Activated CD8-positive, alpha-beta T cell treated with anti-CD3 and anti-CD28 coated beads, Interleukin-2, amount 10 ng/mL, durations not matched to agents 7 days and 5 days (primary cell): Measurements from ENCODE around the gene GALNT5. TPM values are rescaled to one million over a fixed set of nuclear protein-coding genes. Genes with fewer than 3 reads are reported as not detected.
"Not testable (repeated sequence)": the region's sequence is repeated elsewhere in the genome, so short reads cannot be mapped to it uniquely, and the experiment has no call there.

Experiments
- ATAC-seq: fragments of 150-1000 bp; cut with Tn5 transposase; one replicate; pipeline ENCODE4 v1.10.0; 2021; ENCODE audit warnings: moderate library complexity
- CTCF ChIA-PET: fragments of 350-600 bp; sonication (Branson Sonifier 250); formaldehyde crosslinking; loops from one replicate; lab custom pipeline; 2021; ENCODE audit warnings: antibody characterized with exemption; lab: Charles Lee
- POLR2A ChIA-PET: fragments of 350-600 bp; sonication (Branson Sonifier 250); formaldehyde crosslinking; loops from one replicate; lab custom pipeline; 2021; ENCODE audit warnings: antibody characterized with exemption; lab: Charles Lee
- DNase-seq: peaks from one replicate; pipeline ENCODE4 v3.0.0-alpha.2; 2020
- H3K27ac Mint-ChIP-seq: one replicate; pipeline ENCODE4 v1.8.0; 2021; ENCODE audit warnings: mild to moderate bottlenecking, mixed read lengths
- H3K27me3 Mint-ChIP-seq: one replicate; pipeline ENCODE4 v1.8.0; 2021; ENCODE audit warnings: low read depth, mixed read lengths
- H3K36me3 Mint-ChIP-seq: one replicate; pipeline ENCODE4 v1.8.0; 2021; ENCODE audit warnings: low read depth, mixed read lengths
- H3K4me1 Mint-ChIP-seq: one replicate; pipeline ENCODE4 v1.8.0; 2021; ENCODE audit warnings: low read depth, mixed read lengths
- H3K4me3 Mint-ChIP-seq: one replicate; pipeline ENCODE4 v1.8.0; 2021; ENCODE audit warnings: mild to moderate bottlenecking, mixed read lengths
- H3K9me3 Mint-ChIP-seq: one replicate; pipeline ENCODE4 v1.8.0; 2022; ENCODE audit warnings: mixed read lengths; ENCODE audit not compliant: insufficient read depth
- total RNA-seq, 2 experiments: library from RNA; stranded (reverse); gene quantifications; one replicate each; pipeline ENCODE4 v1.2.3, GENCODE V29; 2021

The GALNT5 gene
- total RNA-seq, 2 experiments from 2014 or later = not detected

- ChIA-PET CTCF (interaction anchor here (0.6 kb wide), 1 partner anchor 39 kb away, joined by 3 read pairs; no protein-coding TSS in a partner anchor), POLR2A (no interaction called here)
- Mint-ChIP-seq H3K9me3 (no peaks in the 10 kb centered on the region), H3K27ac (no peak overlapping the region), H3K36me3 (no peaks in the 10 kb centered on the region), H3K27me3 (peaks cover 6% of the 10 kb centered on the region), H3K4me1 (peaks cover 10% of the 10 kb centered on the region), H3K4me3 (no peak overlapping the region)
- ATAC-seq (no peak), DNase-seq (no peak)
These were observed 8.3 kb downstream of the GALNT5 start for GRCh38 chr2:157265825-157266224.

GRCh38 chr2:157267476-157267875 lies 10.0 kb downstream of the GALNT5 start:
- H3K4me3 Mint-ChIP-seq = no peak overlapping the region
- H3K27me3 Mint-ChIP-seq = peaks cover 6% of the 10 kb centered on the region
- DNase-seq = no peak
- ChIA-PET POLR2A (no interaction called here), CTCF (no interaction called here)
- no peak overlapping the region for H3K27ac Mint-ChIP-seq
- no peaks in the 10 kb centered on the region for H3K4me1 Mint-ChIP-seq
- no peaks in the 10 kb centered on the region for H3K36me3 Mint-ChIP-seq
- H3K9me3 Mint-ChIP-seq = no peaks in the 10 kb centered on the region
- ATAC-seq = no peak

GRCh38 chr2:157269060-157269459 lies 11.6 kb downstream of the GALNT5 start:
- DNase-seq (no peak), ATAC-seq (no peak)
- Mint-ChIP-seq H3K9me3 (no peaks in the 10 kb centered on the region), H3K27me3 (peaks cover 6% of the 10 kb centered on the region), H3K4me1 (no peaks in the 10 kb centered on the region), H3K27ac (no peak overlapping the region), H3K4me3 (no peak overlapping the region), H3K36me3 (no peaks in the 10 kb centered on the region)
- ChIA-PET CTCF (no interaction called here), POLR2A (interaction anchor here (0.6 kb wide), 1 partner anchor 39 kb away, joined by 4 read pairs; no protein-coding TSS in a partner anchor)

GRCh38 chr2:157269922-157270321 lies 12.4 kb downstream of the GALNT5 start:
- no peaks in the 10 kb centered on the region for H3K36me3 Mint-ChIP-seq
- H3K9me3 Mint-ChIP-seq = no peaks in the 10 kb centered on the region
- POLR2A ChIA-PET = no interaction called here
- no peak overlapping the region for H3K4me3 Mint-ChIP-seq
- CTCF ChIA-PET = no interaction called here
- no peaks in the 10 kb centered on the region for H3K4me1 Mint-ChIP-seq
- no peak for ATAC-seq
- DNase-seq = no peak
- peaks cover 6% of the 10 kb centered on the region for H3K27me3 Mint-ChIP-seq
- no peak overlapping the region for H3K27ac Mint-ChIP-seq

- ATAC-seq = no peak
- no peak for DNase-seq
- Mint-ChIP-seq H3K27me3 (peaks cover 6% of the 10 kb centered on the region), H3K9me3 (no peaks in the 10 kb centered on the region), H3K36me3 (no peaks in the 10 kb centered on the region), H3K4me3 (no peak overlapping the region), H3K27ac (no peak overlapping the region), H3K4me1 (no peaks in the 10 kb centered on the region)
- ChIA-PET POLR2A (no interaction called here), CTCF (interaction anchor here (0.6 kb wide), 1 partner anchor 1046 kb away, joined by 3 read pairs; no protein-coding TSS in a partner anchor)
These were observed 14.2 kb downstream of the GALNT5 start for GRCh38 chr2:157271590-157272203.

GRCh38 chr2:157279311-157279710 lies 21.8 kb downstream of the GALNT5 start:
- H3K4me1 Mint-ChIP-seq, POLR2A ChIA-PET, H3K27ac Mint-ChIP-seq, H3K4me3 Mint-ChIP-seq, H3K9me3 Mint-ChIP-seq, DNase-seq, H3K36me3 Mint-ChIP-seq, ATAC-seq, CTCF ChIA-PET: not testable (repeated sequence)
- H3K27me3 Mint-ChIP-seq = peaks cover 19% of the 10 kb centered on the region

- Mint-ChIP-seq H3K27me3 (peaks cover 19% of the 10 kb centered on the region), H3K36me3 (no peaks in the 10 kb centered on the region), H3K9me3 (no peaks in the 10 kb centered on the region), H3K4me1 (no peaks in the 10 kb centered on the region), H3K4me3 (no peak overlapping the region), H3K27ac (no peak overlapping the region)
- DNase-seq (no peak), ATAC-seq (no peak)
- POLR2A ChIA-PET = no interaction called here
- CTCF ChIA-PET = interaction anchor here (1.8 kb wide), 1 partner anchor 55 kb away, joined by 6 read pairs; no protein-coding TSS in a partner anchor
These were observed 23.8 kb downstream of the GALNT5 start for GRCh38 chr2:157281316-157281715.

- H3K9me3 Mint-ChIP-seq = no peaks in the 10 kb centered on the region
- CTCF ChIA-PET = no interaction called here
- no peak overlapping the region for H3K27ac Mint-ChIP-seq
- no peaks in the 10 kb centered on the region for H3K36me3 Mint-ChIP-seq
- ATAC-seq = no peak
- H3K27me3 Mint-ChIP-seq = peaks cover 12% of the 10 kb centered on the region
- H3K4me3 Mint-ChIP-seq = no peak overlapping the region
- DNase-seq = no peak
- H3K4me1 Mint-ChIP-seq = no peaks in the 10 kb centered on the region
- POLR2A ChIA-PET = no interaction called here
These were observed 26.0 kb downstream of the GALNT5 start for GRCh38 chr2:157283468-157283867.

- no peaks in the 10 kb centered on the region for H3K36me3 Mint-ChIP-seq
- no peak for DNase-seq
- POLR2A ChIA-PET = no interaction called here
These were observed 29.7 kb downstream of the GALNT5 start for GRCh38 chr2:157287160-157287559.

GRCh38 chr2:157290525-157290924 lies 33.0 kb downstream of the GALNT5 start:
- Mint-ChIP-seq H3K4me3 (no peak overlapping the region), H3K9me3 (no peaks in the 10 kb centered on the region), H3K36me3 (no peaks in the 10 kb centered on the region), H3K27ac (no peak overlapping the region), H3K4me1 (peaks cover 8% of the 10 kb centered on the region), H3K27me3 (peaks cover 10% of the 10 kb centered on the region)
- ATAC-seq = no peak
- DNase-seq = no peak
- ChIA-PET CTCF (no interaction called here), POLR2A (no interaction called here)

More at GRCh38 chr2:157287160-157287559, 29.7 kb downstream of the GALNT5 start:
- Mint-ChIP-seq H3K4me1 (no peaks in the 10 kb centered on the region), H3K4me3 (no peak overlapping the region), H3K27ac (no peak overlapping the region), H3K27me3 (peaks cover 10% of the 10 kb centered on the region), H3K9me3 (no peaks in the 10 kb centered on the region)
- CTCF ChIA-PET = interaction anchor here (4.3 kb wide), 1 partner anchor 15 kb away, joined by 26 read pairs; no protein-coding TSS in a partner anchor
- ATAC-seq = no peak

- no peak for DNase-seq
- Mint-ChIP-seq H3K4me3 (no peak overlapping the region), H3K36me3 (no peaks in the 10 kb centered on the region), H3K4me1 (peaks cover 8% of the 10 kb centered on the region), H3K27me3 (peaks cover 10% of the 10 kb centered on the region), H3K27ac (no peak overlapping the region), H3K9me3 (no peaks in the 10 kb centered on the region)
- no peak for ATAC-seq
- CTCF ChIA-PET = no interaction called here
- POLR2A ChIA-PET = no interaction called here
These were observed 33.5 kb downstream of the GALNT5 start for GRCh38 chr2:157291018-157291417.

- ChIA-PET CTCF (interaction anchor here (1.7 kb wide), 1 partner anchor 12 kb away, joined by 3 read pairs; no protein-coding TSS in a partner anchor), POLR2A (no interaction called here)
- H3K36me3 Mint-ChIP-seq = no peaks in the 10 kb centered on the region
- peaks cover 10% of the 10 kb centered on the region for H3K27me3 Mint-ChIP-seq
- no peak overlapping the region for H3K27ac Mint-ChIP-seq
- DNase-seq (no peak), ATAC-seq (no peak)
- H3K4me3 Mint-ChIP-seq = no peak overlapping the region
- H3K4me1 Mint-ChIP-seq = peaks cover 8% of the 10 kb centered on the region
- no peaks in the 10 kb centered on the region for H3K9me3 Mint-ChIP-seq
These were observed 35.3 kb downstream of the GALNT5 start for GRCh38 chr2:157292853-157293252.
